Stimulated activated memory B cell treated with anti-CD40 and anti-IgM and Interleukin-4, amounts not matched to agents 10 μg/mL and 1 μg/mL and 100 μg/mL, for 72 hours (primary cell): ENCODE data around the gene PKIB.

Source experiments
- ATAC-seq: fragments of 150-1000 bp; cut with Tn5 transposase; 2 replicates; pipeline ENCODE4 v1.10.0; 2021
- H3K27ac Mint-ChIP-seq: one replicate; pipeline ENCODE4 v1.8.0; 2022; ENCODE audit warnings: mild to moderate bottlenecking, mixed read lengths
- H3K27me3 Mint-ChIP-seq: one replicate; pipeline ENCODE4 v1.8.0; 2022; ENCODE audit warnings: mixed read lengths
- H3K36me3 Mint-ChIP-seq: one replicate; pipeline ENCODE4 v1.8.0; 2022; ENCODE audit warnings: mixed read lengths
- H3K4me1 Mint-ChIP-seq: one replicate; pipeline ENCODE4 v1.8.0; 2022; ENCODE audit warnings: mixed read lengths
- H3K4me3 Mint-ChIP-seq: one replicate; pipeline ENCODE4 v1.8.0; 2022; ENCODE audit warnings: mild to moderate bottlenecking, moderate library complexity, mixed read lengths
- H3K9me3 Mint-ChIP-seq: one replicate; pipeline ENCODE4 v1.8.0; 2022; ENCODE audit warnings: mixed read lengths

Gene PKIB

GRCh38 chr6:122610690-122611455 lies 668 bp downstream of the PKIB start:
- peak overlapping the region; percentile 57 for H3K27ac Mint-ChIP-seq
- peak overlapping the region; percentile 85 for H3K4me3 Mint-ChIP-seq
- peaks cover 3% of the 10 kb centered on the region for H3K9me3 Mint-ChIP-seq
- ATAC-seq: peak; percentile 64
- peaks cover 30% of the 10 kb centered on the region for H3K27me3 Mint-ChIP-seq
- H3K36me3 Mint-ChIP-seq: no peaks in the 10 kb centered on the region
- H3K4me1 Mint-ChIP-seq: peaks cover 21% of the 10 kb centered on the region

GRCh38 chr6:122612838-122613237 lies 2.6 kb downstream of the PKIB start:
- no peak for ATAC-seq
- Mint-ChIP-seq H3K27ac (no peak overlapping the region), H3K4me1 (peaks cover 21% of the 10 kb centered on the region), H3K27me3 (peaks cover 38% of the 10 kb centered on the region), H3K4me3 (no peak overlapping the region), H3K9me3 (peaks cover 7% of the 10 kb centered on the region), H3K36me3 (no peaks in the 10 kb centered on the region)

DNA sequence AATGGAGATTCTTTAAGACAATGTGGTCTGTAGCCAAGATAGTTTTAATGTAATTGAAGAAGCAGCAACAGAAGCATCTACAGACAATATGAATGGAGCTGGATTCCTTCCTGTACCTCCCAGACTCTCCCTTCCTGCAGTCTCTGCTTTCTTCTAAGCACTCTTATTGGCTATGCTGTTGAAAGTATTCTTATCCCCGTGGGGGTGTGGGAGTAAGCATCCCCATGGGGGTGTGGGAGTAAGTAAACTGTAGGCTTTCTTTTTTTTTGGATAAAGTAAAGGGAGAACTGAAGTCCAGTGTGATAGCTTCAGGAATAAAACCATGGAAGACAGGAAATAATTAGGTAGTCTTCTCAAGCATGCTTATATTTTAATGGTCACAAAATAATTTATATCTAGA lies 4.1 kb downstream of the PKIB start:
- no peak for ATAC-seq
- H3K36me3 Mint-ChIP-seq: no peaks in the 10 kb centered on the region
- no peak overlapping the region for H3K27ac Mint-ChIP-seq
- peaks cover 39% of the 10 kb centered on the region for H3K27me3 Mint-ChIP-seq
- peaks cover 7% of the 10 kb centered on the region for H3K9me3 Mint-ChIP-seq
- peaks cover 19% of the 10 kb centered on the region for H3K4me1 Mint-ChIP-seq
- no peak overlapping the region for H3K4me3 Mint-ChIP-seq

DNA sequence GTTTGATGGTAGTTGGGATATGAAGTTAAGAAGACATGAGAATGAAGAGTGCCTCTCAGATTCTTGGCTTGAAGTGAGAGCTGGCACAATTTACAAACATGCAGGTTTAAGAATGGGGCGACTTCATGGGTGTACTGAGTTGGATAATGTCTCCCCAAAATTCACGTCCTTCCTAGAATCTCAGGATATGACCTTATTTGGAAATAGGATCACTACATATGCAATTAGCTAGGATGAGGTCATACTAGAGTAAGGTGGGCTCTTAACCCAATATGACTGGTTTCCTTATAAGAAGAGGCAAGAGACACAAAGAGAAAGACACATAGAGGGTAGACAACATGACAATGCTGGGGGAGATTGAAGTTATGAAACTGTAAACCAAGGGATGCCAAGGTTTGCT lies 5.2 kb downstream of the PKIB start:
- H3K4me3 Mint-ChIP-seq: no peak overlapping the region
- H3K27ac Mint-ChIP-seq: no peak overlapping the region
- no peaks in the 10 kb centered on the region for H3K36me3 Mint-ChIP-seq
- H3K9me3 Mint-ChIP-seq: peaks cover 7% of the 10 kb centered on the region
- no peak for ATAC-seq
- H3K27me3 Mint-ChIP-seq: peaks cover 41% of the 10 kb centered on the region
- peaks cover 10% of the 10 kb centered on the region for H3K4me1 Mint-ChIP-seq

DNA sequence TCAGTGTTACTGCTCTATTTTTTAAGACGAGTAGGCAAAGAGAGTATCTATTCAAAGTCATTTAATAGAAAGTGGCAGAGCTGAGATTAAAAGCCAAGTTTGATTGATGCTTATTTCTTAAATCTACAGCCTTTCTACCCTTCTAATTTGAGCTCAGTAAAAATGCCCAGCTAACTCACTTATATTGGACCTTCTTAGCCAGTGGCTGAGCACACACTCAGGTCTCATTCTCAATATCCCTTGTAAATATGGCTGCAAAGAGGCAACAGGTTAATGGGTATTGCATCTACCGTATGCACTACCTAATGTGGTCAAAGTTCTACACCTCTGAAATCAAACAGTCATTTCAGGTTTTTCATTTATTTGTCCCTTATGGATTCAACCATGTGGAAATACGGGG lies 6.7 kb downstream of the PKIB start:
- ATAC-seq: no peak
- Mint-ChIP-seq H3K4me3 (no peak overlapping the region), H3K27ac (no peak overlapping the region), H3K36me3 (no peaks in the 10 kb centered on the region), H3K27me3 (peaks cover 44% of the 10 kb centered on the region), H3K4me1 (no peaks in the 10 kb centered on the region), H3K9me3 (peaks cover 7% of the 10 kb centered on the region)

DNA sequence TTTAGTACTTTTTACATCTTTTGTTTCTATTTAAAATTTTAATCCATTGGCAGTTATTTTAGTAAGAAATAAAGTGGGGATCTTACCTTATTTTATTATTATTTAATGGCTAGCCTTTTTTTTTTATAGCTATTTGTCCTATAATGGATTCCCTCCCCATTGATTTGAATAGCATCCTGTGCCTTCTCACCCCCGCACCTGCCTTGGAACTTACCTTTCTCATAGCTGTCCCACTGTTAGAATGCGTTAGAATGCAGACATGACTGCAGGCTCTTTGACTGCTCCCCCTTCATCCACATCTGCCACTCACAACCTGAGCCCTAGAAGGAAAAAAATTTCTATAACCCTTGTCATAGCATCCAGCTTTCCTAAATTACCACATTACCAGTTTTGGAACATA lies 9.1 kb downstream of the PKIB start:
- no peaks in the 10 kb centered on the region for H3K36me3 Mint-ChIP-seq
- no peak overlapping the region for H3K4me3 Mint-ChIP-seq
- peaks cover 51% of the 10 kb centered on the region for H3K27me3 Mint-ChIP-seq
- no peaks in the 10 kb centered on the region for H3K4me1 Mint-ChIP-seq
- H3K9me3 Mint-ChIP-seq: peaks cover 7% of the 10 kb centered on the region
- H3K27ac Mint-ChIP-seq: no peak overlapping the region
- no peak for ATAC-seq

DNA sequence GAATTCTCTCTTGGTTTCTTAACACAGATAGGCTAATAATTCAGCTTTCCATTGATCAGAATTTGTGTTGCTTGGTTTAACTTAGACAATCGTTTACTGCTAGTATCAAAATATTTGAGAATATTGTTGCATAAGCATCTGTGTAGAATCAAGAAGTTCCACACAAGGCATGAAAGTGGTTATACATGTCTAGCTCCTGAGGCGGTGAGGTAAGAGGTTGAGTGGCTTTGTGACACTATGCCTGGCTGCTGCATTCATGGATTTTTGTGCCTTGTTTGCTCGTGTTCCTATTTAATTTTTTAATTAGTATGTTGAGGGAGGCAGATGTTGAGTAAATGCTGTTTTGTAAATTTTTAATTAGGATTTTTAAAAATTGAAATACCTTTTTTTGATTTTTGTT lies 10.2 kb downstream of the PKIB start:
- H3K9me3 Mint-ChIP-seq: peaks cover 6% of the 10 kb centered on the region
- H3K4me1 Mint-ChIP-seq: no peaks in the 10 kb centered on the region
- H3K36me3 Mint-ChIP-seq: no peaks in the 10 kb centered on the region
- H3K27me3 Mint-ChIP-seq: peaks cover 45% of the 10 kb centered on the region
- H3K4me3 Mint-ChIP-seq: no peak overlapping the region
- no peak for ATAC-seq
- no peak overlapping the region for H3K27ac Mint-ChIP-seq

GRCh38 chr6:122620902-122621301 lies 10.7 kb downstream of the PKIB start:
- no peak overlapping the region for H3K27ac Mint-ChIP-seq

GRCh38 chr6:122621638-122622037 lies 11.4 kb downstream of the PKIB start:
- H3K9me3 Mint-ChIP-seq: no peaks in the 10 kb centered on the region
- H3K27ac Mint-ChIP-seq: no peak overlapping the region
- peaks cover 34% of the 10 kb centered on the region for H3K27me3 Mint-ChIP-seq
- H3K36me3 Mint-ChIP-seq: no peaks in the 10 kb centered on the region
- no peak overlapping the region for H3K4me3 Mint-ChIP-seq
- no peaks in the 10 kb centered on the region for H3K4me1 Mint-ChIP-seq
- no peak for ATAC-seq

More at GRCh38 chr6:122620902-122621301, 10.7 kb downstream of the PKIB start:
- peaks cover 4% of the 10 kb centered on the region for H3K9me3 Mint-ChIP-seq
- H3K4me3 Mint-ChIP-seq: no peak overlapping the region
- H3K4me1 Mint-ChIP-seq: no peaks in the 10 kb centered on the region
- ATAC-seq: no peak
- H3K27me3 Mint-ChIP-seq: peaks cover 41% of the 10 kb centered on the region
- H3K36me3 Mint-ChIP-seq: no peaks in the 10 kb centered on the region

- peak; percentile 36 for ATAC-seq
- Mint-ChIP-seq H3K27ac (no peak overlapping the region), H3K36me3 (no peaks in the 10 kb centered on the region)
Observed at GRCh38 chr6:122622479-122622878, 12.3 kb downstream of the PKIB start.

GRCh38 chr6:122623279-122623678 lies 13.1 kb downstream of the PKIB start:
- H3K4me1 Mint-ChIP-seq: no peaks in the 10 kb centered on the region
- no peak overlapping the region for H3K4me3 Mint-ChIP-seq
- no peak for ATAC-seq
- H3K9me3 Mint-ChIP-seq: no peaks in the 10 kb centered on the region
- H3K27me3 Mint-ChIP-seq: peaks cover 34% of the 10 kb centered on the region
- no peak overlapping the region for H3K27ac Mint-ChIP-seq
- H3K36me3 Mint-ChIP-seq: no peaks in the 10 kb centered on the region

More at GRCh38 chr6:122622479-122622878, 12.3 kb downstream of the PKIB start:
- no peak overlapping the region for H3K4me3 Mint-ChIP-seq
- no peaks in the 10 kb centered on the region for H3K4me1 Mint-ChIP-seq
- H3K9me3 Mint-ChIP-seq: no peaks in the 10 kb centered on the region
- H3K27me3 Mint-ChIP-seq: peaks cover 34% of the 10 kb centered on the region

- Mint-ChIP-seq H3K9me3 (no peaks in the 10 kb centered on the region), H3K27ac (no peak overlapping the region)
Observed at GRCh38 chr6:122624853-122625252, 14.6 kb downstream of the PKIB start.

DNA sequence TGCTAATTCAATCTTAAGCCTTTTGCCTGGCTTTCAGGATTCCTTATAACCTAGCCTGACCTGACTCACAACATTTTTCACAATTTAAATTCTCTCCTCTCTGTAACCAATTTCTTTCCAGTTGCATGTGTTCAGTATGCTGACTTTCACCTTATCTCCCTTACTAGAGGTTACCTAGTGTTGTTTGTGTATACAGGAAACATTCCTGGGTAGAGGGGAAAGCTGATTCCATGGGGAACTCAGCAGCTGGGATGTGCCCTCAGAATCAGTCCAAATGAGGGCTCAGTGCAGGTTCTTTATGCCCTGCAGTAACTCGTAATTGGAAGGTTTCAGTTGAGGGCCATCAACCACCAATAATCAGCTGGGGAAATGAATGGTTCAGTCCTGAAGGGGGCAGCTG lies 18.5 kb downstream of the PKIB start:
- H3K4me3 Mint-ChIP-seq: no peak overlapping the region
- no peak for ATAC-seq
- no peaks in the 10 kb centered on the region for H3K36me3 Mint-ChIP-seq
- no peak overlapping the region for H3K27ac Mint-ChIP-seq
- H3K4me1 Mint-ChIP-seq: no peaks in the 10 kb centered on the region
- H3K9me3 Mint-ChIP-seq: no peaks in the 10 kb centered on the region
- H3K27me3 Mint-ChIP-seq: peaks cover 13% of the 10 kb centered on the region

More at GRCh38 chr6:122624853-122625252, 14.6 kb downstream of the PKIB start:
- Mint-ChIP-seq H3K27me3 (peaks cover 27% of the 10 kb centered on the region), H3K4me3 (no peak overlapping the region), H3K4me1 (no peaks in the 10 kb centered on the region), H3K36me3 (no peaks in the 10 kb centered on the region)
- no peak for ATAC-seq

DNA sequence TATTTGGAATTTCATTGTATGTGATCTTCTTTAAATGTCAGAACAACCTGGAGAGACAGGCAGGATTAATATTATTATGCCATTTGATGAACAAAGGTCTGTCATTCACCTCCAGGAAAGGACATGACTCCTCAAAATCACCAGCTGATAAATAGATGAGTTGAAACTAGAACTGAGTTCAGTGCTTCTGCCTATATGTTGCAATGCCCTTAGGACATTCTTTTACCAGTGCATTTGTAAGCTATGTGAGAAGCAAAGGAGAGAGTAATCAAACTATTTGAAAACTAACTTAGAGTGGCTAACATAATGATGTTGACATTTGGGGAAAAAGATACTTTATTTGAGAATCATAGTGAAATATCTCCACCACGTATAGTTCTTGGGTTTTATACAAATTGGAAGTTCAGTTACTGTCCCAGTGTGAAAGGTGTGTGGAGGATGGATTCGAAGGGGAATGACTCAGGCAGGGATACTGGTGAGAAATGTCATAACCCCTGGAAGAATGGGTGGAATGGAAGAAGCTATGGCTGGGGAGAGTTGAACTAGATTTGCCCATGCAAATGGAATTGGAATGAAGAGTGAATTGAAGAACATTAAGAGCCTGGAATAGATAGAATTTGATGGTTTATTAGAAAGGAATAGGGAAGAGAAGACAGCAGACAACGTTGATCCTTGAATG lies 21.5 kb downstream of the PKIB start:
- Mint-ChIP-seq H3K27me3 (peaks cover 13% of the 10 kb centered on the region), H3K9me3 (no peaks in the 10 kb centered on the region), H3K36me3 (no peaks in the 10 kb centered on the region), H3K4me3 (no peak overlapping the region), H3K4me1 (no peaks in the 10 kb centered on the region), H3K27ac (no peak overlapping the region)
- no peak for ATAC-seq

DNA sequence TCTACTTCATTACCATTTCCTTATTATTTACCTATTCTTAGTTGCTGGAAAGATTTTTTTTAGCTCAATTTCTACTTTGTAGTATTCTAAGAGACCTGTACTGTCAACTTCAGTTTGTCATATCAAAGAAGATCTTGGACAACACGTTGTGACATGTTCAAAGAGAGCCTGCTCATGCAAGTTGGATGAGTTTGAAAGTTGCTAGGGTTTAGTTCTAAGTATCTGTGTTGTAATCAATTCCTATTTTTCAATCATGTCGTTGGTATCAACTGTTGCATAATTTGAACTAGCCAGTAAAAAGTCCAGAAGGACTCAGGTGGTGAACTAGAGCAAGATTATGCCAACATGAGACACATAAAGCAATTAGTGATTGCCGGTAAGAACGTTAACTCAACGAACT lies 30.2 kb downstream of the PKIB start:
- Mint-ChIP-seq H3K4me3 (no peak overlapping the region), H3K27me3 (no peaks in the 10 kb centered on the region), H3K4me1 (peaks cover 5% of the 10 kb centered on the region), H3K27ac (no peak overlapping the region), H3K36me3 (no peaks in the 10 kb centered on the region), H3K9me3 (no peaks in the 10 kb centered on the region)
- no peak for ATAC-seq

GRCh38 chr6:122641819-122642218 lies 31.6 kb downstream of the PKIB start:
- Mint-ChIP-seq H3K27ac (no peak overlapping the region), H3K27me3 (no peaks in the 10 kb centered on the region), H3K9me3 (no peaks in the 10 kb centered on the region), H3K36me3 (no peaks in the 10 kb centered on the region), H3K4me1 (peaks cover 5% of the 10 kb centered on the region), H3K4me3 (no peak overlapping the region)
- no peak for ATAC-seq
